Suppressor macrophage treated with lipopolysaccharide for 4 hours (primary cell): ENCODE results near the gene MAL.

Source experiments
- DNase-seq: peaks from one replicate; pipeline ENCODE4 v3.0.0-alpha.2; 2020

Gene MAL

GRCh38 chr2:94996305-94997100, 29.0 kb upstream of the MAL start:
- no peak for DNase-seq

DNA sequence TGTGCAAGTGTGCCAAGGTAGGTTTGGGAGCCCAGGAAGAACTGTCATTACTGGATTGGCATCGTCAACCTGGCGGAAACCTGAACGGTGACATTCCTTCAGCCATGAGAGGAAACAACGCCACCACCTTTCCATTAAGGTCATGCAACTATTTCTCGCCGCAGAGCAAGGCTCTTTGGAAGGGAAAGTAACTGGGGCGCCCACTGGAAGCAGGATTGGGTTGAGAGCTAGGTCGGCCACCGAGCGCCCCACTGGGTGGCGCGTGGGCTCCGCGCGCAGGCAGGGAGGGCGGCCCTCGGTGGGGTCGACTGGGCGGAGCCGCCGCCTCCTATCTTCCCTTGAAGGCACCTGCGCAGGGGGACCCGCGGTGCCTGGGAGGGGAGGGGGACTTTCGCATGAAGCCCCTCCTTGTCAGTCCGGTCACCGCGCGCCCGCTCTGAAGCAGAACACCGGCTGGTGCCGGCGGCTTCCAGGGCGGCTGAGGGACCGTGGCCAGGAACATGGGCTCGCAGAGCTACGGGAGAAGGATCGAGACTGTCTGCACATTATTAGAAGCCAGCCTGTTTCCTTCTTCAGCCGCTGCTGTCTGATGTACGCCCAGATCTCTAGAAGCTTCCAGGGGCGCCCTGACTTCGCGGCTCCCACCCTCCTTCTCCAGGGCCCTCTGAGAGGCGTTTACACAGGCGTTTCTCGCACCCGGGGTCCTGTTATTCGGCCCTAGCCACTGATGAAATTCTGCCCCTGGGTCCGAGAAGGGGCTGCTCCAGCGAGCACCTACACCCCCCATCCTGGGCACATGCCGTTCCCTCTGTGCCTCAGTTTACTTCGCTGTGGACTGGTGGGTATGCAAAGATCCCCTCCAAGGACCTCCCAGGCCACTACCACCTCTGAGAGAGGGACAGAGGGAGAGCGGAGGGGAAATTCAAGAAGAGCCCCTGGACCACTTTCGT, 27.3 kb upstream of the MAL start:
- DNase-seq, result no peak

GRCh38 chr2:94999431-94999883, 26.1 kb upstream of the MAL start:
- no peak for DNase-seq

GRCh38 chr2:95001051-95001562, 24.4 kb upstream of the MAL start:
- no peak for DNase-seq

- no peak for DNase-seq
Measured at GRCh38 chr2:95001701-95002100, 23.8 kb upstream of the MAL start.

GRCh38 chr2:95002498-95002897, 23.0 kb upstream of the MAL start:
- no peak for DNase-seq

- no peak for DNase-seq
Measured at GRCh38 chr2:95004287-95004686, 21.2 kb upstream of the MAL start.

DNA sequence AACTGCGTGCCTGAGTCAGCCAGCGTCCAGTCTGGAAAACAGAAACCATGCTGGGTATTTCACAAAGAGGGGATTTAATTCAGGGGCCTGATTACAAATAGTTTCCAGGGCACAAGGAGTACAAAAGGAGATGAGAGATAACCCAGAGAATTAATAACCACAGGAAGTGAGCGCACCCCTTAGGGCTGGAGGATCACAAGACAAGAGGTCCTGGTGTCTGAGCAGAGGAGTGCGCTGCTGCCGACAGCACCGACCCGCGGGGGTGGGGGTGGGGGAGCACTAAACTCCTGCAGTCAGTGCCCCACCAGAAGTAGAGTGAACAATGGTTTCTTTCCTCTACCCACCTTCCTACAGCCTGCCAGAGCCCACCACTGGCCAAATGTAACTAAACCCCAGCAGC, 20.8 kb upstream of the MAL start:
- no peak for DNase-seq

DNA sequence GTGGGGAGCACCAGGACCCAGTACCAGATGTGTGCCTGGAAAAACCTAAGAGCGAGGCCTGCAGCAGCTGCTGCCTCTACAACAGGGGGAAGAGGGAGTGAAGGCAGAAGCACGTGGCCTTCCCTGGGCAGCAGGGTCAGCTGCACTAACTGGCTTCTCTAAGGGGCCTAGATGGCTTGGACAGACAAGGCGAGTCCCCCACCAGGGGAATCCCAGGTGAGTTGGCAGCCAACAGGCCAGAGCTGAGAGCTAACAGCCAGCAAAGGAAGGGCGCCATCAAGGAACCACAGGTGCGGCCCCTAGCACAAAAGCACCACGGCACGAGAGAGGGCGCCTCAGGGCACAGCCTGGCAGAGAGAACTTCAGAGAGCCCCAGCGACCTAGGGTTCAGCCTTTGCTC, 19.8 kb upstream of the MAL start:
- no peak for DNase-seq

DNA sequence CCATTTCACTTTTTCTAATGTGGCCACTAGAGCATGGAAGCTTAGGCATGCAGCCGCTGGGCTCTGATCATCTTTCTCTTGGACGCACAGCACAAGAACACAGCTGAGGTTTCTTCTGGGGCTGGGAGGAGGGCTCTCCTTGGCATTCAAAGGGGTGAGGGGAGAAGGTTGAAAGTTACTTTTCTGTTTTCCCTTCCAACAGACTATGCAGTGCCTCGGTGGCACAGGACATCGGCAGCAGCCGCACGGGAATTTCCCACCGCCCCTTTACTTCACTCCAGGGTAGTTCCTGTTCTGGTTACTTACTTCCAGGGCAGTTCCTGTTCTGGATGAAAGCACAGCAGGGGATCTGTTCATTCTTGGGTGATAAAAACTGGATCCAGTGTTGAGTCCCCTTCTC, 18.9 kb upstream of the MAL start:
- no peak for DNase-seq

DNA sequence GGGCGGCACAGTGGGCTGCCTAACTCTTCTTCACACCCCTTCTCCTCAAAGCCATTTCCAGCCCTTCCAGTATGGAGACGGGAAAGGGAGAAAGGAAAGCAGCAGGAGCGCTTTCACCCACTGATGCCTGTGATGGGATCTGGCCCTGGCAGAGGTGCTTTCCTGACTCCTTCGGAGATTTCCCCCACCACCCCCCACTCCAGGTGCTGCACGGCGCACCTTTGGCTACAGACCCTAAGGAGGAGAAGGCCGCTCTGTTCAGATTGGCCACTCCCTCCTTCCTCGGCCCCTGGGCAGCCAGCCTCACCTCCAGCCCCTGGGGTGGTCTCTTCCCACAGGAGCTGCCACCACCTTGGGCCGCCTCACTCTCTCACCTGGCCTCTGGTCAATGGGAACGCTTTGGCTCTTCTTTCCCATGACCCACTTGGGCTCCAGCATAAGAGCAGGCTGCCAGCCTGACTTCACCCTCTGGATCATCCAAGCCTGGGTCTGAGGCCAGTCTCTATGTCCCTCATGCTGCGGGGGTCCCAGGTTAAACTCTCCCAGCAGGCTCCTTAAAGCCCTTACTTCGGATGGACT, 18.4 kb upstream of the MAL start:
- no peak for DNase-seq

GRCh38 chr2:95007822-95008221, 17.7 kb upstream of the MAL start:
- DNase-seq, result no peak

DNA sequence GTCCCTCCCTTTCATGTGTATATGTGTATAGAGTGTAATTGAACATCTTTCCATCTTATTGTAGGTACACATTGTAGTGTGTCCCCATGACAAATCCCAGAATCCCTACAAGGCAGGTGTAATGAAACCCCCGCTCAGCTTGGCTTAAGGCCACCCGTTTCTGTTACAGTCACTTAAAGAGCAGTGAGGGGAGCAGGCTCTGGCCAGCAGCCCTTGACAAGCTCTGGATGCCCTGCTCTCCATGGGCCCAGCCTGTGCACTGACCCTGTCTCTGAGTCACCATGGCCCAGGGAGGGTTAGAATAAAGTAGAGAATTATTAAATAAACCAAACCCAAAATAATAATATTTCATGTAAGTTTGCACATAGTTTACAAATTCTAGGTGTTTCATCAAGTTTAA, 17.2 kb upstream of the MAL start:
- no peak for DNase-seq

GRCh38 chr2:95008996-95009395, 16.5 kb upstream of the MAL start:
- no peak for DNase-seq

GRCh38 chr2:95009412-95009811, 16.1 kb upstream of the MAL start:
- no peak for DNase-seq

GRCh38 chr2:95010126-95010525, 15.4 kb upstream of the MAL start:
- no peak for DNase-seq

GRCh38 chr2:95010718-95011117, 14.8 kb upstream of the MAL start:
- no peak for DNase-seq

DNA sequence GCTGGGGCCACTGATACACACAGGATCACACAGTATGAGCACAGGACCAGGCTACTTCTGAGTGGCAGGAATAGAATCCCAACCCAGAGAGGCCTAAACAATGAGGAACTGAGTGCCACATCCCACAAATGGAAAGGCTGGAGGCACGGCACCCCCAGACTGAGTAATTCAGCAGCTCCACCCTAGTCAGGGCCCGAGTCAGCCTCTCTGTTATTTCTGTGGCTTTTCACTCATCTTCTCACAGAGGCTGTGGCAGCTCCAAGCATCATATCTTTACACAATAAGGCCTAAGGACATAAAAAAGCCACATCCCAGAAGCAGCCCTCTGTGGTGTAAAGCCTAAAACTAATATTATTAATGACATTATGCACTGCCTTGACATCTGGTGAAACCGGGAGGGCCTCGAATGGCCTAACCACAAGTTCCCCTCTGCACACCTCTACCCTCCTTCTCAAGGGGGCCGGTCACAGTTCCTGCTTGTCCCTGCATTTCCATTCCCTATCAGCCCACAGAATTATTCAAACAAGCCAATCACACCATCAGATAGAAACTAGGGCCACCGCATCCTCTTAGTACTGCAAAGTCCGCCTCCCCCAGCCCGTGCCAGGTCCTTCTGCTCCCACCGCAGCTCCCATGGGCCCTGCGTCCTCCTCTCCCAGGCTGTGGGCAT, 12.5 kb upstream of the MAL start:
- no peak for DNase-seq

GRCh38 chr2:95013726-95014125, 11.8 kb upstream of the MAL start:
- DNase-seq, result no peak

DNA sequence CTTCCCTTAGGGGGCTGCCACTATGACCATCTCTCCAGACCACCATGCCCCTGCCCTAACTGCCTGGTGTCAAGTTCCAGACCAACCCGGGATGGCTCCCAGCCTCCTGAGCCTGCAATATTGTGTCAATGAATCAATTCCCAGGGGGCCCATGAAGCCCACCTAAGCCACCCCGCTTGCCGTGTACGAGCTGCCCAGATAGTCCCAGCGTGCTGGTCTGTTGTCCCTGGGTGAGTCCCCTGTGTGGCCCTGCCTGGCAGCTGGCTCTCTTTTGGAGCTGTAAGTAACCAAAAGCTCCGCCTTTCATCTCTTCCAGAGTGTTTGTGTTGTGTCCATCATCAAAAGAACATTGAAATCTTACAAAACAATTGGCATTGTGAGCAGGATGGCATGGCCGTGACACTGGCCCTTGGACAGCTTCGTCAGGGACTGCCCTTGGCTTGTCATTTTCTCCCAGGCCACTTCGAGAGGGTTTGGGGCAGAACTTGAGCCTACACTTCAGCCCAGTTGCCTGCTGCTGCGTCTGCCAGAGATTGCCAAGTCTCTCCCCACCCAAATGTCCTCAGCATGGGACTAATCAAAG, 11.3 kb upstream of the MAL start:
- DNase-seq, result no peak

DNA sequence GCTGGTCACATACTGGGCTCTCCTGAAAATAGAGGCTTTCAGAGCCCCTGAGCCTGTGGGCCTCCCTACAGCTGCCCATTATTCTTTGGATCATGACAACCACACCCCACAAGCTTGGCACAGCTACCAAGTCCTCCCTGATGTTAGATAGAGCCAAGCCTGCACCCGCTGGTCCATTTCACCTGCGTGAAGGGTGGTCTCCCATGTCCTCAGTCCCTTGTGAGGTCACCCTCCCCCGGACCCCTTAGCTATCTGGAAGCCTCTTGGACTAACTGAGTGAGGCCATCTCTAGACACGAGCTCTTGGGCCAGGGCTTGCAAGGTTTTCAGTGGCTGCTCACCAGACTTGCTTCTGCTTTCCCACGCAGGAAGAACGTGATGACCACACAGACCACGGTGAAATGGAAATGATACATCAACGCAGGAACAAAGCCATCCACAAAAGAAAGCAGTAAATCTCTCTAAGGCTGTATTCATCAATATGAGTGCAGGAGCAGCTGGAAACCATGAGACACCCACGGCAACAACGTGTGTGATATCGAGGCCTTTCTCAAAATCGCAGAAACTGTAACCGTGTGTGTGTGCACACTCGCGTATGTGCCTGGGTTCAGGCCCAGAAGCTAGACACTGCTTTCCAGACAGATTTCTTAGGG, 10.1 kb upstream of the MAL start:
- DNase-seq, result no peak

GRCh38 chr2:95016616-95017015, 8.9 kb upstream of the MAL start:
- DNase-seq, result no peak
